Esophagus muscularis mucosa (tissue), 4 donors: ENCODE results near the gene KANSL3.

Experiments used
- CTCF ChIP-seq, 3 experiments: fragments of 200-600 bp in 2 of 3; fragments of 450-650 bp in 1 of 3; sonication (generic) in 2 of 3; IDR thresholded peaks; one replicate each; pipeline ENCODE4 v1.5.1; 2017 to 2019; ENCODE audit warnings: antibody characterized with exemption in 3 of 3, mild to moderate bottlenecking in 2 of 3, moderate library complexity in 1 of 3
- EP300 ChIP-seq: sonication (generic); formaldehyde crosslinking; IDR thresholded peaks from one replicate; pipeline ENCODE4 v1.6.1; 2017; ENCODE audit warnings: antibody characterized with exemption
- POLR2A ChIP-seq: fragments of 450-650 bp; IDR thresholded peaks from one replicate; pipeline ENCODE4 v1.6.1; 2017; ENCODE audit warnings: antibody characterized with exemption, moderate library complexity, mild to moderate bottlenecking, low read depth
- POLR2AphosphoS5 ChIP-seq, 2 donors: sonication (generic); formaldehyde crosslinking; IDR thresholded peaks; one replicate each; pipeline ENCODE4 v1.6.1; 2017; ENCODE audit warnings: antibody characterized with exemption in 2 of 2

GRCh38 chr2:96617012-96617411 is 21.1 kb downstream of the KANSL3 start:
- no peak for TF ChIP-seq CTCF (IDR thresholded peaks at IDR 0.05)
- no peak for TF ChIP-seq EP300
- no peak for TF ChIP-seq POLR2AphosphoS5 (IDR thresholded peaks at IDR 0.05)
- no peak for TF ChIP-seq POLR2A
